Thymus (tissue), 14 donors: ENCODE results near the gene OPRL1. TPM values are rescaled to one million over a fixed set of nuclear protein-coding genes. Genes with fewer than 3 reads are reported as not detected.

Source experiments
- DNase-seq, 9 donors: peaks; one replicate each; pipeline ENCODE4 v3.0.0-alpha.2; 2013; ENCODE audit warnings: low spot score in 9 of 9, low read depth in 6 of 9, missing footprints in 1 of 9
- H3K27ac ChIP-seq, 2 donors: one replicate each; pipeline ENCODE4 v1.5.1; 2013; ENCODE audit warnings: control low read depth in 1 of 2, low read depth in 1 of 2, low read length in 1 of 2, mild to moderate bottlenecking in 1 of 2, moderate library complexity in 1 of 2
- H3K27me3 ChIP-seq, 2 donors: one replicate each; pipeline ENCODE4 v1.5.1; 2013; ENCODE audit warnings: low read length in 1 of 2; ENCODE audit not compliant: control insufficient read depth in 2 of 2, insufficient read depth in 1 of 2
- H3K36me3 ChIP-seq, 2 donors: one replicate each; pipeline ENCODE4 v1.5.1; 2013; ENCODE audit warnings: low read length in 1 of 2, mild to moderate bottlenecking in 1 of 2, moderate library complexity in 1 of 2; ENCODE audit not compliant: control insufficient read depth in 2 of 2, insufficient read depth in 2 of 2
- H3K4me1 ChIP-seq, 2 donors: one replicate each; pipeline ENCODE4 v1.5.1; 2013; ENCODE audit warnings: low read length in 2 of 2; ENCODE audit not compliant: control insufficient read depth in 2 of 2, insufficient read depth in 2 of 2
- H3K4me3 ChIP-seq, 2 donors: one replicate each; pipeline ENCODE4 v1.5.1; 2013; ENCODE audit warnings: low read length in 2 of 2, control low read depth in 1 of 2, mild to moderate bottlenecking in 1 of 2
- H3K9me3 ChIP-seq, 2 donors: one replicate each; pipeline ENCODE4 v1.5.1; 2013; ENCODE audit warnings: low read length in 1 of 2, mild to moderate bottlenecking in 1 of 2; ENCODE audit not compliant: control insufficient read depth in 2 of 2, insufficient read depth in 1 of 2
- WGBS: extraction: QIAGEN DNeasy Blood & Tissue Kit; methylation state at CpG from one replicate; pipeline ENCODE4 v1.1.7; 2013; 5-methylcytosine and 5-hydroxymethylcytosine counted together
- long read RNA-seq, 10 donors: transcript quantifications; one replicate each; lab custom pipeline, GENCODE V29; 2026
- polyA plus RNA-seq: library from polyadenylated mRNA; stranded (reverse); fragments of 200-250 nt; gene quantifications from one replicate; pipeline ENCODE4 v1.2.3, GENCODE V29; 2013
- total RNA-seq: library from RNA; stranded (reverse); fragments of 120-200 nt; gene quantifications from one replicate; pipeline ENCODE4 v1.2.4, GENCODE V29; 2013
- donor health status: healthy.

The OPRL1 gene
- total RNA-seq (1.4 TPM), polyA plus RNA-seq (1.1 TPM)
- long read RNA-seq, donor 1: 0 reads
- long read RNA-seq, donor 2, partial matches to known transcripts: 0 of 1 reads
- long read RNA-seq, donor 2, other reads (novel, unspliced or antisense): 0 of 1 reads
- long read RNA-seq, donor 3: 0 reads
- long read RNA-seq, donor 4: 0 reads
- long read RNA-seq, donor 5: 0 reads
- long read RNA-seq, donor 6: 0 reads
- long read RNA-seq, donor 7: 0 reads
- long read RNA-seq, donor 8: 0 reads
- long read RNA-seq, donor 9: 0 reads
- long read RNA-seq, donor 10, partial matches to known transcripts: 0 of 1 reads
- long read RNA-seq, donor 10, other reads (novel, unspliced or antisense): 0 of 1 reads

- H3K36me3 ChIP-seq: peaks cover 4 to 9% of the 10 kb centered on the region in 2 donors
- peak in 1 of 9 donors; percentile 51 for DNase-seq
- peak within 1 kb of the TSS; percentile 71 to 83 for H3K4me3 ChIP-seq
- peak within 1 kb of the TSS; percentile 62 to 93 for H3K27ac ChIP-seq
- WGBS: 7% methylated on average over 62 of the region's 62 CpGs
- H3K4me1 ChIP-seq: peaks cover 43 to 74% of the 10 kb centered on the region in 2 donors
- H3K27me3 ChIP-seq: peaks cover 30 to 62% of the 10 kb centered on the region in 2 donors
- H3K9me3 ChIP-seq: peaks cover 1 to 8% of the 10 kb centered on the region in 2 donors
Observed at GRCh38 chr20:64080013-64080812, at the start of gene OPRL1. Gene OPRL1, plus strand, starts transcription at chr20:64080082. Its CDS starts 12,639 bp downstream, at chr20:64092721.

- H3K27ac ChIP-seq: no peak overlapping the region
- H3K9me3 ChIP-seq: no peaks in the 10 kb centered on the region
- no peak overlapping the region for H3K4me3 ChIP-seq
- peaks cover 0 to 15% of the 10 kb centered on the region in 2 donors for H3K4me1 ChIP-seq
- WGBS: 98% methylated on average over 20 of the region's 20 CpGs
- peaks cover 80 to 88% of the 10 kb centered on the region in 2 donors for H3K36me3 ChIP-seq
- no peak for DNase-seq
- no peaks in the 10 kb centered on the region for H3K27me3 ChIP-seq
Observed at GRCh38 chr20:64030371-64031134, 49.3 kb upstream of the OPRL1 start.

GRCh38 chr20:64031822-64032314 lies 48.0 kb upstream of the OPRL1 start:
- peaks cover 0 to 6% of the 10 kb centered on the region in 2 donors for H3K27me3 ChIP-seq
- H3K4me1 ChIP-seq: peaks cover 0 to 29% of the 10 kb centered on the region in 2 donors
- H3K27ac ChIP-seq: no peak overlapping the region
- H3K9me3 ChIP-seq: no peaks in the 10 kb centered on the region
- no peak overlapping the region for H3K4me3 ChIP-seq
- DNase-seq: no peak
- peaks cover 72 to 75% of the 10 kb centered on the region in 2 donors for H3K36me3 ChIP-seq
- 98% methylated on average over 19 of the region's 19 CpGs for WGBS

GRCh38 chr20:64032706-64033624 lies 46.9 kb upstream of the OPRL1 start:
- Histone ChIP-seq H3K27ac (no peak overlapping the region), H3K4me1 (peaks cover 0 to 40% of the 10 kb centered on the region in 2 donors), H3K36me3 (peaks cover 61 to 64% of the 10 kb centered on the region in 2 donors), H3K27me3 (peaks cover 9 to 17% of the 10 kb centered on the region in 2 donors), H3K9me3 (no peaks in the 10 kb centered on the region), H3K4me3 (no peak overlapping the region)
- WGBS: 95% methylated on average over 31 of the region's 31 CpGs
- DNase-seq: no peak

GRCh38 chr20:64033981-64034493 lies 45.8 kb upstream of the OPRL1 start:
- Histone ChIP-seq H3K4me3 (no peak overlapping the region), H3K36me3 (peaks cover 51 to 54% of the 10 kb centered on the region in 2 donors), H3K27me3 (peaks cover 11 to 26% of the 10 kb centered on the region in 2 donors), H3K27ac (peak overlapping the region in 1 of 2 donors; percentile 33), H3K4me1 (peaks cover 0 to 42% of the 10 kb centered on the region in 2 donors), H3K9me3 (no peaks in the 10 kb centered on the region)
- 96% methylated on average over 11 of the region's 11 CpGs for WGBS
- no peak for DNase-seq

- Histone ChIP-seq H3K4me1 (peaks cover 10 to 54% of the 10 kb centered on the region in 2 donors), H3K27ac (peak overlapping the region in 1 of 2 donors; percentile 55), H3K36me3 (peaks cover 39 to 41% of the 10 kb centered on the region in 2 donors), H3K27me3 (peaks cover 11 to 39% of the 10 kb centered on the region in 2 donors), H3K4me3 (no peak overlapping the region), H3K9me3 (peaks cover 0 to 8% of the 10 kb centered on the region in 2 donors)
- 78% methylated on average over 17 of the region's 17 CpGs for WGBS
- DNase-seq: no peak
Observed at GRCh38 chr20:64035066-64035932, 44.6 kb upstream of the OPRL1 start.

GRCh38 chr20:64035933-64036345 lies 43.9 kb upstream of the OPRL1 start, which contains the start of gene C20orf204:
Gene C20orf204, plus strand, starts transcription at chr20:64036182. Its CDS starts 142 bp downstream, at chr20:64036324.
- Histone ChIP-seq H3K27ac (peak within 1 kb of the TSS in 1 of 2 donors; percentile 55), H3K4me1 (peaks cover 16 to 61% of the 10 kb centered on the region in 2 donors), H3K9me3 (peaks cover 0 to 8% of the 10 kb centered on the region in 2 donors), H3K27me3 (peaks cover 11 to 45% of the 10 kb centered on the region in 2 donors), H3K36me3 (peaks cover 34 to 35% of the 10 kb centered on the region in 2 donors), H3K4me3 (no peak within 1 kb of the TSS)
- 96% methylated on average over 10 of the region's 10 CpGs for WGBS
- DNase-seq: no peak
